NB4 (cell line): ENCODE data around the gene SCNN1A.

ENCODE experiments used
- POLR2A ChIP-seq: IDR thresholded peaks from 2 replicates; pipeline ENCODE4 v1.6.1; 2011; ENCODE audit warnings: mild to moderate bottlenecking; ENCODE audit not compliant: insufficient read length; ENCODE audit errors: extremely low read depth
- TF ChIP-seq, protein P1 (sequence below): IDR thresholded peaks from one replicate; pipeline ENCODE4 v1.5.1; 2012; ENCODE audit warnings: low read depth, low read length
- TF ChIP-seq, protein P2 (sequence below): IDR thresholded peaks from 2 replicates; pipeline ENCODE4 v1.6.1; 2011; ENCODE audit warnings: low read depth, low read length

DNA sequence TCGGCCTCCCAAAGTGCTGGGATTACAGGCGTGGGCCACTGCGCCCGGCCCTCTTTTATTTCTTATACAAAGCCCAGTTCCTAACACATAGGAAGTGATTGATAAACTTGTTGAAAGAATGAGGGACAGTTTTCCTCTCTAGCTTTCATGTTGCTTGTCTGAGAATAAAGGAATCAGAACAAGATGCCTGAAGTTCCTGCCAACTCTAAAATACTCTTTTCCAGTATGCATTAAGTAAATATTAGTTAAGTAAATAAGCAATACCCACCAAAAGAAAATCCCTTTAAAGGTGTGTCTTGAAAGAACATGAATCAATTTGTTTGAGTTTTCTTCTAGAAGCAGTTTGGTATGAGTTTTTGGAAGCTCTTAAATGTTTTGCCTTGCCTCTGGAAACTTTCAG, 45.0 kb upstream of the SCNN1A start:
- TF ChIP-seq, protein P1, sequence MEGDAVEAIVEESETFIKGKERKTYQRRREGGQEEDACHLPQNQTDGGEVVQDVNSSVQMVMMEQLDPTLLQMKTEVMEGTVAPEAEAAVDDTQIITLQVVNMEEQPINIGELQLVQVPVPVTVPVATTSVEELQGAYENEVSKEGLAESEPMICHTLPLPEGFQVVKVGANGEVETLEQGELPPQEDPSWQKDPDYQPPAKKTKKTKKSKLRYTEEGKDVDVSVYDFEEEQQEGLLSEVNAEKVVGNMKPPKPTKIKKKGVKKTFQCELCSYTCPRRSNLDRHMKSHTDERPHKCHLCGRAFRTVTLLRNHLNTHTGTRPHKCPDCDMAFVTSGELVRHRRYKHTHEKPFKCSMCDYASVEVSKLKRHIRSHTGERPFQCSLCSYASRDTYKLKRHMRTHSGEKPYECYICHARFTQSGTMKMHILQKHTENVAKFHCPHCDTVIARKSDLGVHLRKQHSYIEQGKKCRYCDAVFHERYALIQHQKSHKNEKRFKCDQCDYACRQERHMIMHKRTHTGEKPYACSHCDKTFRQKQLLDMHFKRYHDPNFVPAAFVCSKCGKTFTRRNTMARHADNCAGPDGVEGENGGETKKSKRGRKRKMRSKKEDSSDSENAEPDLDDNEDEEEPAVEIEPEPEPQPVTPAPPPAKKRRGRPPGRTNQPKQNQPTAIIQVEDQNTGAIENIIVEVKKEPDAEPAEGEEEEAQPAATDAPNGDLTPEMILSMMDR: no peak
- TF ChIP-seq, protein P2, sequence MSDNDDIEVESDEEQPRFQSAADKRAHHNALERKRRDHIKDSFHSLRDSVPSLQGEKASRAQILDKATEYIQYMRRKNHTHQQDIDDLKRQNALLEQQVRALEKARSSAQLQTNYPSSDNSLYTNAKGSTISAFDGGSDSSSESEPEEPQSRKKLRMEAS: no peak
- TF ChIP-seq POLR2A: no peak
